Calu3 (cell line): Measurements from ENCODE around the gene PPP3CA. TPM values are rescaled to one million over a fixed set of nuclear protein-coding genes. Genes with fewer than 3 reads are reported as not detected.

Source experiments
- BruUV-seq: library from RNA; stranded (reverse); fragments of 400-500 nt; replicated peaks from 2 replicates; lab custom pipeline; 2021; lab: Mats Ljungman, UMichigan
- CTCF ChIA-PET: fragments of 300-600 bp; sonication (Branson Sonifier 250); formaldehyde crosslinking; loops from one replicate; lab custom pipeline; 2022; ENCODE audit warnings: antibody characterized with exemption; lab: Charles Lee
- DNase-seq: peaks from one replicate; pipeline ENCODE4 v3.0.0; 2022
- H3K27ac Mint-ChIP-seq: one replicate; pipeline ENCODE4 v1.8.0; 2022; ENCODE audit warnings: mixed read lengths; ENCODE audit not compliant: unreplicated experiment
- H3K27me3 Mint-ChIP-seq: one replicate; pipeline ENCODE4 v1.8.0; 2022; ENCODE audit warnings: mixed read lengths; ENCODE audit not compliant: unreplicated experiment
- H3K36me3 Mint-ChIP-seq: one replicate; pipeline ENCODE4 v1.8.0; 2022; ENCODE audit warnings: mild to moderate bottlenecking, moderate library complexity, mixed read lengths; ENCODE audit not compliant: insufficient read depth, unreplicated experiment
- H3K4me1 Mint-ChIP-seq: one replicate; pipeline ENCODE4 v1.8.0; 2022; ENCODE audit warnings: mild to moderate bottlenecking, low read depth, mixed read lengths; ENCODE audit not compliant: unreplicated experiment
- H3K4me3 Mint-ChIP-seq: one replicate; pipeline ENCODE4 v1.8.0; 2022; ENCODE audit warnings: mild to moderate bottlenecking, low read depth, moderate library complexity, mixed read lengths; ENCODE audit not compliant: unreplicated experiment
- H3K9me3 Mint-ChIP-seq: one replicate; pipeline ENCODE4 v1.8.0; 2022; ENCODE audit warnings: low read depth, mixed read lengths; ENCODE audit not compliant: unreplicated experiment
- intact Hi-C: fragments of 100-400 bp; cut with micrococcal nuclease; formaldehyde crosslinking; loops from one replicate; pipeline ENCODE4 v1.10.0; 2022; ENCODE audit not compliant: unreplicated experiment
- total RNA-seq: library from RNA; stranded (reverse); gene quantifications from 2 replicates; pipeline ENCODE4 v1.2.3, GENCODE V29; 2022
- TF ChIP-seq, protein P1 (sequence below): fragments of 200-600 bp; IDR thresholded peaks from one replicate; pipeline ENCODE4 v1.8.0; 2022; ENCODE audit warnings: antibody characterized with exemption; ENCODE audit not compliant: unreplicated experiment

PPP3CA gene
- total RNA-seq, 1 experiment from 2014 or later, result 33.7 TPM

DNA sequence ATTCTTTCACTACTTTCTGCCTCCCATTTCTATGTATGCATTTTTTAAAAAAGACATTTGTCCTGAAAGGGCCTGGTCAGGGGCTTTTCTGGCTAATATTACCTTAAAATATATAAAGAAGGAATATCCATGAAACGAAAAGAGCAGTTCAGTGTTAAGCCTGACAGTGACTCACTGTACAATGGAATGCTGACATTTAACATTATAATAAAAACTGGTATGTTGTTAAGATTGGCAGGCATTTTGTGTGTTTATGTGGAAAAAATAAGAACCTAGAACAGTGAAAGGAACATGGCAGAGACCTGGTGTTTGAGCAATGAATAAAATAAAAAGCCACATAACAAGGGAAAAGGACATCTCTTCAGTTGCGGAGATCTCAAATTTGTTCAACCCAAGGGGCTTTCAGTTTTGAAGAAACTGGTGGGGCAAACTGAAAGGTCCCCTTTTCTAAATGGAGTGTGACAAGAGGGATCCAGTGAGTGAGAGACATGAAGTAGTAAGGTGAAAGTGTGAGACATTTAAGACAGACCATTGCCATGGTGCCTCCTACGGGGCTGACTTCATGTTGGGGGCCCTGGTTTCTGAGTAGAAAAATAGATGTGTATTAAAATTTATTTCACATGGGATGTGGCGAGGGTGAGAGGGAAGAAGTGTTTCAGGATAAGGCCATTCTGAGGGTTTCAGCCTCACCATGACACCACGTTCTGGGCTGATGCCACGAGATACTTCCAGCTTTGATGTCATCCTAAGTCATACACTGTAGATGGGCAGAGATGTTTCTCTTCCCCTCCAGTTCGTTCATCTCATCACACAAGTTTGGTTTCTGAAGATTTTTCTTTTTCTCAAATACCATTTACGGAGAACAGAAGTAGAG is 324.9 kb downstream of the PPP3CA start:
- CTCF ChIA-PET, result no interaction called here
- no peak overlapping the region for H3K4me3 Mint-ChIP-seq
- no peaks in the 10 kb centered on the region for H3K27me3 Mint-ChIP-seq
- TF ChIP-seq, protein P1, sequence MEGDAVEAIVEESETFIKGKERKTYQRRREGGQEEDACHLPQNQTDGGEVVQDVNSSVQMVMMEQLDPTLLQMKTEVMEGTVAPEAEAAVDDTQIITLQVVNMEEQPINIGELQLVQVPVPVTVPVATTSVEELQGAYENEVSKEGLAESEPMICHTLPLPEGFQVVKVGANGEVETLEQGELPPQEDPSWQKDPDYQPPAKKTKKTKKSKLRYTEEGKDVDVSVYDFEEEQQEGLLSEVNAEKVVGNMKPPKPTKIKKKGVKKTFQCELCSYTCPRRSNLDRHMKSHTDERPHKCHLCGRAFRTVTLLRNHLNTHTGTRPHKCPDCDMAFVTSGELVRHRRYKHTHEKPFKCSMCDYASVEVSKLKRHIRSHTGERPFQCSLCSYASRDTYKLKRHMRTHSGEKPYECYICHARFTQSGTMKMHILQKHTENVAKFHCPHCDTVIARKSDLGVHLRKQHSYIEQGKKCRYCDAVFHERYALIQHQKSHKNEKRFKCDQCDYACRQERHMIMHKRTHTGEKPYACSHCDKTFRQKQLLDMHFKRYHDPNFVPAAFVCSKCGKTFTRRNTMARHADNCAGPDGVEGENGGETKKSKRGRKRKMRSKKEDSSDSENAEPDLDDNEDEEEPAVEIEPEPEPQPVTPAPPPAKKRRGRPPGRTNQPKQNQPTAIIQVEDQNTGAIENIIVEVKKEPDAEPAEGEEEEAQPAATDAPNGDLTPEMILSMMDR, result no peak
- DNase-seq, result no peak
- H3K9me3 Mint-ChIP-seq, result no peaks in the 10 kb centered on the region
- peaks cover 20% of the 10 kb centered on the region for H3K36me3 Mint-ChIP-seq
- intact Hi-C loops, result loop anchor here (5.0 kb wide), 1 partner anchor 115 kb away; no protein-coding TSS in a partner anchor
- no peak overlapping the region for H3K27ac Mint-ChIP-seq
- H3K4me1 Mint-ChIP-seq, result peaks cover 40% of the 10 kb centered on the region
- BruUV-seq, result no TSS peak

DNA sequence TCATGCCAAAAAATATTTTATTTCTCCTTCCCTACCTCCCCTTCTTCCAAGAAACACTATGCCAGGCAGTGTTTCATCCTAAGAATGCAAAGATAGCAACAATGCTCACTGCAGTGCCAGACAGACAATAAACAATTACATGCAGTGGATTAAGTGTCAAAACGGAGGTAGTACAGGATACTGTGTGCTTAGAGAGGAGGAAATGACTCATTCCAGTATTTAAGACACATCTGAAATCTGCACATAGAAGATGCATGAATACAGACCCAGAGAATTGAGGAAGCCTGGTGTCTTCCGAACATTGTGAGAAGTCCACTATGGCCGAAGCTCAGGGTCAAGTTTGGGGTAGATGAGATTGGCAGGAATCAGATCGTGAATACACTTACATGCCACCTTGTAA is 326.4 kb downstream of the PPP3CA start:
- H3K27me3 Mint-ChIP-seq, result no peaks in the 10 kb centered on the region
- intact Hi-C loops, result loop anchor here (5.0 kb wide), 1 partner anchor 114 kb away; no protein-coding TSS in a partner anchor
- TF ChIP-seq, protein P1, result no peak
- DNase-seq, result no peak
- no peaks in the 10 kb centered on the region for H3K9me3 Mint-ChIP-seq
- CTCF ChIA-PET, result interaction anchor here (1.4 kb wide), 1 partner anchor 10 kb away, joined by 5 read pairs; no protein-coding TSS in a partner anchor
- peaks cover 40% of the 10 kb centered on the region for H3K4me1 Mint-ChIP-seq
- H3K27ac Mint-ChIP-seq, result peak overlapping the region; percentile 76
- no TSS peak for BruUV-seq
- peak overlapping the region; percentile 38 for H3K4me3 Mint-ChIP-seq
- H3K36me3 Mint-ChIP-seq, result peaks cover 20% of the 10 kb centered on the region

DNA sequence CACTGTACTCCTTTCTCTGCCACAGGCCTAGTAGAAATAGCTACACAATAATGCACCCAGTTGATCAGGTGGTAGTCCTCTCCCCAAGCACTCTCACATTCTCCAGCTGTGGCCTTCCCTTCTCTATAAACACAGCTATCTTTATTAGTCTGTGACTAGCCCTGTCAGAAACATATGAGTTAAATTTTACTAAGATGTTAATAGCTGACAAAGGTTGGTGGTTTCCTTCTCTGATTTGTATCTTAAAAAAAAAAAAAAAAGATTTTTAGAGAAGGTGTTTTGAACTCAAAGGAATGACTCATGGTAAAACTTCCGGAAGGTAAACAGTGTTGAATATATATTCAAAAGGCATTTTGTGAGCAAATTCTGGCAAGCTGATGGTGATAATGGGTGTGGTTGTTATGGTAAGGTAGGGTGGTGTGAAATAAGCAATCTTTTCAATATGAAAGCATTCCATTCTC is 327.4 kb downstream of the PPP3CA start:
- intact Hi-C loops, result loop anchor here (5.0 kb wide), 1 partner anchor 113 kb away; no protein-coding TSS in a partner anchor
- no TSS peak for BruUV-seq
- TF ChIP-seq, protein P1, result no peak
- peak; percentile 32 for DNase-seq
- H3K27me3 Mint-ChIP-seq, result no peaks in the 10 kb centered on the region
- H3K4me3 Mint-ChIP-seq, result peak overlapping the region; percentile 38
- peaks cover 43% of the 10 kb centered on the region for H3K4me1 Mint-ChIP-seq
- CTCF ChIA-PET, result interaction anchor here (0.6 to 1.4 kb wide), 6 partner anchors 9 to 1809 kb away, joined by 3 to 5 read pairs (median 4); no protein-coding TSS in a partner anchor
- H3K36me3 Mint-ChIP-seq, result peaks cover 20% of the 10 kb centered on the region
- no peaks in the 10 kb centered on the region for H3K9me3 Mint-ChIP-seq
- H3K27ac Mint-ChIP-seq, result peak overlapping the region; percentile 82

DNA sequence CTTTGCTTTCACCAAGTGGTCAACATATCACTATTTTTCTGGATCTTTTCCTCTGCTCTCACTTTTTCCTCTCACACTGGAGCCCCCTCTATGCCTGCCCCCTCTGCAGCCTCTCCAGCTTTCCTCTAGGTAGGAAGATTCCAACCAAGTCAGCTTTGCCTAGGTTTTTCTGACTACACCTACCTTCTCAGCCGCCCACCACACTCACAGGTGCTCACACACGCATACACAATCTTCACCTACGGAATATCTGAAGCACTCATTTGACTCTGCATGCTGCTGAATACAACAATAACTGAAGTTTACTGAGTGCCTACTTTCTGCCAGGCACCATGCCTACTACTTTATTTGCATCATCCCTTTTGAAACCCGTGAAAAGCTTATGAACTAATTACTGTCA is 328.0 kb downstream of the PPP3CA start:
- Mint-ChIP-seq H3K4me1 (peaks cover 49% of the 10 kb centered on the region), H3K36me3 (peaks cover 20% of the 10 kb centered on the region), H3K4me3 (no peak overlapping the region), H3K27me3 (no peaks in the 10 kb centered on the region), H3K27ac (peak overlapping the region; percentile 82), H3K9me3 (no peaks in the 10 kb centered on the region)
- DNase-seq, result no peak
- CTCF ChIA-PET, result interaction anchor here (0.6 to 1.4 kb wide), 6 partner anchors 9 to 1810 kb away, joined by 3 to 5 read pairs (median 4); no protein-coding TSS in a partner anchor
- intact Hi-C loops, result no loop called here
- TF ChIP-seq, protein P1, result no peak
- BruUV-seq, result no TSS peak
